ENCODE results near the gene SPDYE5.
A peak's percentile ranks its signal among the peaks of the same experiment; 100 is the strongest.
"Not testable (repeated sequence)": the region's sequence is repeated elsewhere in the genome, so short reads cannot be mapped to it uniquely, and the experiment has no call there.

SPDYE5 gene

DNA sequence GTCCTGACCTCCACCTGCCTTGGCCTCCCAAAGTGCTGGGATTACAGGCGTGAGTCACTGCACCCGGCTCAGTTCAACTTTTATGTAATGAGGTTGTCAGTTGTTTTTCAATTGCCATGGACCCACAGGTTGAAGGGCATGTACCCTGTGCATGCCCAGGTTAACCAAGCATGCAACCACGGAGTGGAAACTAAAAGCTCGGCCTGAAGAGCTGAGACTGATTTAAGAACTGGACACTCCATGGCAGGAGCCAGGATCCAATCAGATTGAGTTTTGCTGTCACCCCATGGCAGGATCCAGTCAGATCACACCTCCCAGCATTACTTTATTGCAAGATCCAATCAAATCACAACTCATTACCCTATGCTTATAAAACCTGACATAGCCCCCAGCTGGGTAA lies 16.9 kb downstream of the SPDYE5 start:
- not testable (repeated sequence) for H3K4me2 ChIP-seq (ENCODE audit: low read length, poor library complexity, severe bottlenecking); H3K9me3 ChIP-seq (ENCODE audit: control insufficient read depth, low read length); H2AFZ ChIP-seq (ENCODE audit: low read depth, low read length); H2BK5ac ChIP-seq (ENCODE audit: low read depth, low read length, poor library complexity, severe bottlenecking); H3K9ac ChIP-seq (ENCODE audit: low read length); H3K23ac ChIP-seq (ENCODE audit: low read length in 2 of 2); H4K8ac ChIP-seq (ENCODE audit: low read length); H3K14ac ChIP-seq (ENCODE audit: low read length in 2 of 2); H3K4me3 ChIP-seq (ENCODE audit: insufficient read depth in 1 of 2, low read depth in 1 of 2, low read length in 2 of 2); H3K27ac ChIP-seq (ENCODE audit: low read length, poor library complexity, severe bottlenecking); H2AK5ac ChIP-seq (ENCODE audit: low read length, severe bottlenecking); H2BK120ac ChIP-seq (ENCODE audit: low read depth, low read length); H3K36me3 ChIP-seq (ENCODE audit: control insufficient read depth in 1 of 2, insufficient read depth in 2 of 2, low read depth in 1 of 2, low read length in 2 of 2); H4K91ac ChIP-seq (ENCODE audit: low read length); H3K4me1 ChIP-seq (ENCODE audit: control insufficient read depth, insufficient read depth, low read depth, low read length); H2BK12ac ChIP-seq (ENCODE audit: low read length in 2 of 2); H2BK15ac ChIP-seq (ENCODE audit: low read depth, poor library complexity, severe bottlenecking); H3K79me1 ChIP-seq (replicated peaks; ENCODE audit: low read length, poor library complexity, severe bottlenecking); DNase-seq; H3K27me3 ChIP-seq (ENCODE audit: control insufficient read depth in 1 of 2, insufficient read depth in 1 of 2, low read length in 2 of 2); H3K4ac ChIP-seq (ENCODE audit: low read depth in 1 of 2, low read length in 2 of 2); H3K18ac ChIP-seq (ENCODE audit: low read depth in 1 of 2, low read length in 2 of 2)
- no CpG with 5 or more reads among the region's 4 CpGs for WGBS

DNA sequence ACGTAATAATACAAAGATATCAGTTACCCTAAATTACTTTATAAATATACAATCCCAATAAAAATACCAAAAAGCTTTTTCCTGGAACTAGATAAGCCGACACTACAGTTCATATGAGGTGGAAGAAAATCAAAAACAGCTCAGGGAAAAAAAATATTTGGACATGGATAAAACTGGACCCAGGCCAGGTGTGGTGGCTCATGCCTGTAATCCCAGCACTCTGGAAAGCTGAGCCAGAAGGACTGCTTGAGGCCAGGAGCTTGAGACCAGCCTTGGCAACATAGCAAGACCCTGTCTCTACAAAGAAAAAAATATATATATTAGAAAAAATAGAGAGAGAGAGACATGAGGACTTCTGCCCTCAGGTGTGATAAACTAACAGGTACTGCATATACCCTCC lies 26.7 kb downstream of the SPDYE5 start:
- not testable (repeated sequence) for H3K4me2 ChIP-seq (ENCODE audit: low read length, poor library complexity, severe bottlenecking); H2BK120ac ChIP-seq (ENCODE audit: low read depth, low read length); H2BK15ac ChIP-seq (ENCODE audit: low read depth, poor library complexity, severe bottlenecking); H3K9me3 ChIP-seq (ENCODE audit: control insufficient read depth, low read length); H3K4me3 ChIP-seq (ENCODE audit: insufficient read depth in 1 of 2, low read depth in 1 of 2, low read length in 2 of 2); H4K91ac ChIP-seq (ENCODE audit: low read length); H4K8ac ChIP-seq (ENCODE audit: low read length); H3K9ac ChIP-seq (ENCODE audit: low read length); H2AK5ac ChIP-seq (ENCODE audit: low read length, severe bottlenecking); H3K27ac ChIP-seq (ENCODE audit: low read length, poor library complexity, severe bottlenecking); H3K18ac ChIP-seq (ENCODE audit: low read depth in 1 of 2, low read length in 2 of 2); DNase-seq; H2BK12ac ChIP-seq (ENCODE audit: low read length in 2 of 2); H3K4ac ChIP-seq (ENCODE audit: low read depth in 1 of 2, low read length in 2 of 2); H3K79me1 ChIP-seq (replicated peaks; ENCODE audit: low read length, poor library complexity, severe bottlenecking); H3K27me3 ChIP-seq (ENCODE audit: control insufficient read depth in 1 of 2, insufficient read depth in 1 of 2, low read length in 2 of 2); H3K4me1 ChIP-seq (ENCODE audit: control insufficient read depth, insufficient read depth, low read depth, low read length); H2BK5ac ChIP-seq (ENCODE audit: low read depth, low read length, poor library complexity, severe bottlenecking); H2AFZ ChIP-seq (ENCODE audit: low read depth, low read length); H3K23ac ChIP-seq (ENCODE audit: low read length in 2 of 2); H3K14ac ChIP-seq (ENCODE audit: low read length in 2 of 2)
- 100% methylated on average over 1 of the region's 2 CpGs for WGBS
- peaks cover 11 to 33% of the 10 kb centered on the region in 2 experiments for H3K36me3 ChIP-seq (ENCODE audit: control insufficient read depth in 1 of 2, insufficient read depth in 2 of 2, low read depth in 1 of 2, low read length in 2 of 2)

DNA sequence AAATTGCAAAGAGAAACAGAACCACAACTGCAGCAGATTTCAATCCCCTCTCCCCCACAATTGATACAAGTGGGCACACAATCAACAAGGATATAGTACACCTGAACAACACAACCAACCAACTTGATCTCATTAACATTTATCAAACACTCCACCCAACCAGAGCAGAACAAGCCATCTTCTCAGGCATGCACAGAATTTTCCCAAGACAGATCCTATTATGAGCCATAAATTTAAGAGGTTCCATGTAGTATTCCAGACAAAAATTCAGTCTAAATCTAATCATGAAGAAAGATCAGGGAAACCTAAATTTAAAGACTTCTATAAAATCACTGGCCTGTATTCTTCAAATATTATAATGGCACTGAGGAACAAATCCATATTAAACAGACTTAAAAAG lies 29.6 kb downstream of the SPDYE5 start:
- not testable (repeated sequence) for H3K4ac ChIP-seq (ENCODE audit: low read depth in 1 of 2, low read length in 2 of 2); H3K27ac ChIP-seq (ENCODE audit: low read length, poor library complexity, severe bottlenecking)

DNA sequence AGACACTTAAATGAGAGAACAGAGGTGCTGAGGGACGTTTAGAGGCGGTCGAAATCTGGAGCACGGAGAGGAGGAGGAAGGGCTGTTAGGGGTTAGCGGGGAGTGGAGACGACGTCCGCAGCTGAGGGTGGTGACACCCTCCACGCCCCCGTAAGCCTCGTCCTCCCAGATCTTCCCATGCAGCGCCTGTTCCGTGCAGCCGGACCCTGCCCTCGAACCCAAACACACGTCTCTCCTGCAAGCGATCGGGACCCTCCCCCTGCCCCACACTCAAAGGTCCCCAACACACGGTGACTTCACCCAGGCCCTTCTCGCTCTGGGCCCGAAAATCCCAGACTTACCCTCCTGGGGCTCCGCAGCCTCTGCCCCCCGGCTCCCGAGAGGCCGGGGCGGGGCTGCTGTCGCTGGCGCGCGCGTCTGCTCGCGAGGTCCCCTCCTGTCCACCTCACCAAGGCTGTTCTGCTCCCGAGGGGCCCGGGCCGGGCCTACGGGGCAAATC lies 35.2 kb downstream of the SPDYE5 start:
- not testable (repeated sequence) for H3K79me1 ChIP-seq (replicated peaks; ENCODE audit: low read length, poor library complexity, severe bottlenecking); H2BK5ac ChIP-seq (ENCODE audit: low read depth, low read length, poor library complexity, severe bottlenecking); H4K8ac ChIP-seq (ENCODE audit: low read length); H3K27me3 ChIP-seq (ENCODE audit: control insufficient read depth in 1 of 2, insufficient read depth in 1 of 2, low read length in 2 of 2); H3K23ac ChIP-seq (ENCODE audit: low read length in 2 of 2); H2BK15ac ChIP-seq (ENCODE audit: low read depth, poor library complexity, severe bottlenecking); H2AK5ac ChIP-seq (ENCODE audit: low read length, severe bottlenecking); H3K9me3 ChIP-seq (ENCODE audit: control insufficient read depth, low read length); H2AFZ ChIP-seq (ENCODE audit: low read depth, low read length); H2BK12ac ChIP-seq (ENCODE audit: low read length in 2 of 2)
- peak overlapping the region; percentile 74 for H3K4me2 ChIP-seq (ENCODE audit: low read length, poor library complexity, severe bottlenecking)
- H3K36me3 ChIP-seq (ENCODE audit: control insufficient read depth in 1 of 2, insufficient read depth in 2 of 2, low read depth in 1 of 2, low read length in 2 of 2): peaks cover 14 to 30% of the 10 kb centered on the region in 2 experiments
- peak overlapping the region; percentile 82 for H4K91ac ChIP-seq (ENCODE audit: low read length)
- H2BK120ac ChIP-seq (ENCODE audit: low read depth, low read length): peak overlapping the region; percentile 58
- peak overlapping the region; percentile 93 to 98 for H3K18ac ChIP-seq (ENCODE audit: low read depth in 1 of 2, low read length in 2 of 2)
- WGBS: under 1% methylated on average over 22 of the region's 37 CpGs
- peak; percentile 17 for DNase-seq
- peak overlapping the region in 1 of 2 experiments; percentile 35 for H3K14ac ChIP-seq (ENCODE audit: low read length in 2 of 2)
- peak overlapping the region; percentile 57 to 83 for H3K4ac ChIP-seq (ENCODE audit: low read depth in 1 of 2, low read length in 2 of 2)
- peaks cover 11% of the 10 kb centered on the region for H3K4me1 ChIP-seq (ENCODE audit: control insufficient read depth, insufficient read depth, low read depth, low read length)
- H3K27ac ChIP-seq (ENCODE audit: low read length, poor library complexity, severe bottlenecking): peak overlapping the region; percentile 4
- peak overlapping the region; percentile 91 for H3K9ac ChIP-seq (ENCODE audit: low read length)
- H3K4me3 ChIP-seq (ENCODE audit: insufficient read depth in 1 of 2, low read depth in 1 of 2, low read length in 2 of 2): peak overlapping the region; percentile 76 to 91

More for the DNA sequence above, 29.6 kb downstream of the SPDYE5 start:
- DNase-seq; H2BK120ac ChIP-seq (ENCODE audit: low read depth, low read length); H3K9me3 ChIP-seq (ENCODE audit: control insufficient read depth, low read length); H3K18ac ChIP-seq (ENCODE audit: low read depth in 1 of 2, low read length in 2 of 2); H4K91ac ChIP-seq (ENCODE audit: low read length); H4K8ac ChIP-seq (ENCODE audit: low read length); H3K79me1 ChIP-seq (replicated peaks; ENCODE audit: low read length, poor library complexity, severe bottlenecking); H2BK5ac ChIP-seq (ENCODE audit: low read depth, low read length, poor library complexity, severe bottlenecking); H3K4me1 ChIP-seq (ENCODE audit: control insufficient read depth, insufficient read depth, low read depth, low read length); H3K4me3 ChIP-seq (ENCODE audit: insufficient read depth in 1 of 2, low read depth in 1 of 2, low read length in 2 of 2); H3K14ac ChIP-seq (ENCODE audit: low read length in 2 of 2); H3K9ac ChIP-seq (ENCODE audit: low read length); H2AFZ ChIP-seq (ENCODE audit: low read depth, low read length); H2BK12ac ChIP-seq (ENCODE audit: low read length in 2 of 2); H3K4me2 ChIP-seq (ENCODE audit: low read length, poor library complexity, severe bottlenecking); H2AK5ac ChIP-seq (ENCODE audit: low read length, severe bottlenecking); H3K23ac ChIP-seq (ENCODE audit: low read length in 2 of 2); H2BK15ac ChIP-seq (ENCODE audit: low read depth, poor library complexity, severe bottlenecking); H3K27me3 ChIP-seq (ENCODE audit: control insufficient read depth in 1 of 2, insufficient read depth in 1 of 2, low read length in 2 of 2): not testable (repeated sequence)
- peaks cover 19 to 39% of the 10 kb centered on the region in 2 experiments for H3K36me3 ChIP-seq (ENCODE audit: control insufficient read depth in 1 of 2, insufficient read depth in 2 of 2, low read depth in 1 of 2, low read length in 2 of 2)
